ENCODE measurements around the gene ULK3. TPM values are rescaled to one million over a fixed set of nuclear protein-coding genes. Genes with fewer than 3 reads are reported as not detected.

Gene ULK3
- total and polyA plus RNA-seq, 2 donors (not counting 3 experiments of a cell fraction or from before 2014, with no cell fraction given), result 36.0 to 48.6 TPM

DNA sequence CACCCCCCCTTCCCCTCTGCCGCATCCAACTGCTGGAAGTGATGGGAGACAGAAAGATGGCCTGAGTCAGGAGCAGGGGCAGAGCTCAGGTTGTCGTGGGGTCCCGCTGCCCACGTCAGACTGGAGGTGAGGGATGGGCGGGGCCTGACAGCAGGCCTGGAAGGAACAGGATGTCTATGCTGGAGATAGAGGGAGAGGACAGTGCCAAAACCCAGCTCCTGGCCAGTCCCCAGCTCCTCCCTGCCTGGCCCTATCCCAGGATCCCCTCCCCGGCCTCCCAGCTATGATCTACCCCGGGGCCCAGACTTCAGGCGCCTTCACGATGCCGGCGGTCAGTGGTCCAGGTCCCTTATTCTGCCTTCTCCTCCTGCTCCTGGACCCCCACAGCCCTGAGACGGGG is 30.4 kb downstream of the ULK3 start, which contains the start of gene LMAN1L:
TSS of gene LMAN1L (plus strand) at position 303 of the 400 bp plus-strand sequence. CDS start at position 323, 20 bp downstream.
- no TSS peak for BruUV-seq (replicated peaks)
- no peak within 1 kb of the TSS for H3K9ac ChIP-seq (replicated peaks; ENCODE audit: extremely low read depth, insufficient read depth, low read length)
- no peaks in the 10 kb centered on the region for H3K79me2 ChIP-seq (ENCODE audit: control insufficient read depth, insufficient read depth, low read length)
- intact Hi-C loops (cut with micrococcal nuclease) (no loop called here), dilution Hi-C loops (cut with MboI; ENCODE audit: extremely low pct_ligation_motif_present, low sequenced_read_pairs) (no loop called here)
- no peak within 1 kb of the TSS for H2AFZ ChIP-seq (ENCODE audit: low read depth, low read length)
- H3K9me1 ChIP-seq (replicated peaks; ENCODE audit: control insufficient read depth, extremely low read depth, insufficient read depth, low read length), result no peaks in the 10 kb centered on the region
- DNase-seq (ENCODE audit: low read depth, low spot score), result no peak
- no peak within 1 kb of the TSS for H3K4me3 ChIP-seq (replicated peaks in 1 of 3; ENCODE audit: insufficient read depth in 1 of 3, low read depth in 1 of 3, low read length in 3 of 3)
- CTCF ChIA-PET, result interaction anchor here (0.8 to 1.1 kb wide), 4 partner anchors 15 to 44 kb away, joined by 3 read pairs; partner anchors contain the start of gene CPLX3
- H3K4me1 ChIP-seq (ENCODE audit: control insufficient read depth, extremely low read depth, insufficient read depth, low read length), result no peaks in the 10 kb centered on the region
- no peak within 1 kb of the TSS for H3K27ac ChIP-seq (ENCODE audit: insufficient read depth, low read depth, low read length)
- no peaks in the 10 kb centered on the region for H3K27me3 ChIP-seq (ENCODE audit: control insufficient read depth in 2 of 2, insufficient read depth in 2 of 2, low read length in 2 of 2)
- POLR2A ChIA-PET, result no interaction called here
- no peaks in the 10 kb centered on the region for H3K9me3 ChIP-seq (replicated peaks; ENCODE audit: control insufficient read depth, insufficient read depth, low read length)
- H3K4me2 ChIP-seq (ENCODE audit: insufficient read depth, low read length), result no peak within 1 kb of the TSS
- no peaks in the 10 kb centered on the region for H4K20me1 ChIP-seq (replicated peaks; ENCODE audit: control insufficient read depth, extremely low read depth, insufficient read depth, low read length)
- no peaks in the 10 kb centered on the region for H3K36me3 ChIP-seq (ENCODE audit: control insufficient read depth in 2 of 2, extremely low read depth in 1 of 2, insufficient read depth in 2 of 2, low read length in 2 of 2)
- FAIRE-seq, result no peak
- TF ChIP-seq, protein P1, sequence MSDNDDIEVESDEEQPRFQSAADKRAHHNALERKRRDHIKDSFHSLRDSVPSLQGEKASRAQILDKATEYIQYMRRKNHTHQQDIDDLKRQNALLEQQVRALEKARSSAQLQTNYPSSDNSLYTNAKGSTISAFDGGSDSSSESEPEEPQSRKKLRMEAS (IDR thresholded peaks at IDR 0.05; ENCODE audit: insufficient read depth, insufficient read length), result no peak

GRCh38 chr15:74809956-74810355 is 33.0 kb downstream of the ULK3 start:
- intact Hi-C loops (cut with micrococcal nuclease), result no loop called here
- Histone ChIP-seq H3K27ac (ENCODE audit: insufficient read depth, low read depth, low read length) (no peak overlapping the region), H3K36me3 (ENCODE audit: control insufficient read depth in 2 of 2, extremely low read depth in 1 of 2, insufficient read depth in 2 of 2, low read length in 2 of 2) (no peaks in the 10 kb centered on the region), H3K4me3 (replicated peaks in 1 of 3; ENCODE audit: insufficient read depth in 1 of 3, low read depth in 1 of 3, low read length in 3 of 3) (no peak overlapping the region), H3K9me3 (replicated peaks; ENCODE audit: control insufficient read depth, insufficient read depth, low read length) (no peaks in the 10 kb centered on the region), H2AFZ (ENCODE audit: low read depth, low read length) (no peak overlapping the region), H4K20me1 (replicated peaks; ENCODE audit: control insufficient read depth, extremely low read depth, insufficient read depth, low read length) (no peaks in the 10 kb centered on the region), H3K4me2 (ENCODE audit: insufficient read depth, low read length) (no peak overlapping the region), H3K4me1 (ENCODE audit: control insufficient read depth, extremely low read depth, insufficient read depth, low read length) (no peaks in the 10 kb centered on the region), H3K79me2 (ENCODE audit: control insufficient read depth, insufficient read depth, low read length) (no peaks in the 10 kb centered on the region), H3K9me1 (replicated peaks; ENCODE audit: control insufficient read depth, extremely low read depth, insufficient read depth, low read length) (no peaks in the 10 kb centered on the region), H3K9ac (replicated peaks; ENCODE audit: extremely low read depth, insufficient read depth, low read length) (no peak overlapping the region), H3K27me3 (ENCODE audit: control insufficient read depth in 2 of 2, insufficient read depth in 2 of 2, low read length in 2 of 2) (no peaks in the 10 kb centered on the region)
- FAIRE-seq (no peak), DNase-seq (ENCODE audit: low read depth, low spot score) (no peak)
- ChIA-PET CTCF (interaction anchor here (1.2 to 2.6 kb wide), 8 partner anchors 9 to 141 kb away, joined by 3 to 11 read pairs (median 5); no protein-coding TSS in a partner anchor), POLR2A (interaction anchor here (0.9 kb wide), 1 partner anchor 141 kb away, joined by 6 read pairs; no protein-coding TSS in a partner anchor)
- dilution Hi-C loops (cut with MboI; ENCODE audit: extremely low pct_ligation_motif_present, low sequenced_read_pairs), result no loop called here
- BruUV-seq (replicated peaks), result no TSS peak
- TF ChIP-seq EZH2 (IDR thresholded peaks at IDR 0.05; ENCODE audit: borderline replicate concordance, low read depth, low read length, severe bottlenecking) (no peak), FOS (IDR thresholded peaks at IDR 0.05; ENCODE audit: borderline replicate concordance, insufficient read depth, low read length) (peak; percentile 43)

Data from endothelial cell of umbilical vein (primary cell).